H1 (cell line): ENCODE measurements around the gene ANK2. TPM values are rescaled to one million over a fixed set of nuclear protein-coding genes. Genes with fewer than 3 reads are reported as not detected.
A peak's percentile ranks its signal among the peaks of the same experiment; 100 is the strongest.

Source experiments
- BRCA1 ChIP-seq: IDR thresholded peaks from 2 replicates; pipeline ENCODE4 v1.6.1; 2012; ENCODE audit warnings: low read depth, low read length, improper control_type of control experiment
- CBX8 ChIP-seq: fragments of 300-800, 300-1000 bp; sonication (generic); IDR thresholded peaks from 2 replicates; pipeline ENCODE4 v1.7.1; 2016; ENCODE audit warnings: low read depth, low read length, borderline replicate concordance
- CTBP2 ChIP-seq: IDR thresholded peaks from 2 replicates; pipeline ENCODE4 v1.7.0; 2011; ENCODE audit warnings: borderline replicate concordance, mild to moderate bottlenecking, moderate library complexity, mixed read lengths, low read length; ENCODE audit not compliant: insufficient read depth, insufficient read length
- EP300 ChIP-seq, 2 experiments: IDR thresholded peaks; 1 replicate in 1 of 2; 2 replicates in 1 of 2; pipeline ENCODE4 v1.6.1; 2011 to 2012; ENCODE audit warnings: low read depth in 2 of 2, low read length in 2 of 2, mild to moderate bottlenecking in 2 of 2, borderline replicate concordance in 1 of 2, inconsistent platforms in 1 of 2, moderate library complexity in 1 of 2
- FOSL1 ChIP-seq: IDR thresholded peaks from 2 replicates; pipeline ENCODE4 v1.6.1; 2011; ENCODE audit warnings: mild to moderate bottlenecking, low read depth, low read length, moderate library complexity; ENCODE audit not compliant: insufficient read depth
- HDAC2 ChIP-seq, 2 experiments: fragments of 300-600 bp in 1 of 2; sonication (generic) in 1 of 2; IDR thresholded peaks; 2 replicates each; pipeline ENCODE4 v1.6.1; 2011 to 2012; ENCODE audit warnings: low read depth in 2 of 2, low read length in 2 of 2, mild to moderate bottlenecking in 2 of 2, moderate library complexity in 2 of 2, borderline replicate concordance in 1 of 2, inconsistent platforms in 1 of 2
- KDM4A ChIP-seq: IDR thresholded peaks from one replicate; pipeline ENCODE4 v1.7.1; 2012; ENCODE audit warnings: low read depth, mild to moderate bottlenecking, moderate library complexity, low read length, inconsistent platforms; ENCODE audit not compliant: severe bottlenecking
- MAFK ChIP-seq: IDR thresholded peaks from 2 replicates; pipeline ENCODE4 v1.6.1; 2012; ENCODE audit warnings: low read depth, mild to moderate bottlenecking, improper control_type of control experiment, low read length
- NRF1 ChIP-seq: IDR thresholded peaks from 2 replicates; pipeline ENCODE4 v1.6.1; 2011; ENCODE audit warnings: mild to moderate bottlenecking, low read depth, low read length, improper control_type of control experiment
- PHF8 ChIP-seq: fragments of 200-600 bp; sonication (generic); conservative IDR thresholded peaks from 2 replicates; pipeline ENCODE4 v1.7.1; 2012; ENCODE audit warnings: low read depth, mild to moderate bottlenecking, inconsistent platforms, low read length, moderate library complexity
- POLR2A ChIP-seq, 2 experiments: IDR thresholded peaks; 1 replicate in 1 of 2; 2 replicates in 1 of 2; pipeline ENCODE4 v1.6.1; 2011; ENCODE audit warnings: low read depth in 2 of 2, low read length in 2 of 2, mild to moderate bottlenecking in 2 of 2; ENCODE audit errors: control extremely low read depth in 1 of 2
- POLR2AphosphoS5 ChIP-seq: IDR thresholded peaks from 2 replicates; pipeline ENCODE4 v1.6.1; 2011; ENCODE audit warnings: low read depth, low read length
- RAD21 ChIP-seq, 2 experiments: IDR thresholded peaks in 1 of 2; conservative IDR thresholded peaks in 1 of 2; 2 replicates each; pipeline ENCODE4 v1.6.1; 2011; ENCODE audit warnings: low read depth in 2 of 2, low read length in 2 of 2, improper control_type of control experiment in 1 of 2, inconsistent platforms in 1 of 2, mild to moderate bottlenecking in 1 of 2, moderate library complexity in 1 of 2
- RBBP5 ChIP-seq: IDR thresholded peaks from 2 replicates; pipeline ENCODE4 v1.7.1; 2012; ENCODE audit warnings: low read depth, mild to moderate bottlenecking, inconsistent platforms, low read length, moderate library complexity, borderline replicate concordance
- RNF2 ChIP-seq: fragments of 200-900, 300-1000 bp; sonication (generic); IDR thresholded peaks from 2 replicates; pipeline ENCODE4 v1.7.1; 2016; ENCODE audit warnings: borderline replicate concordance, low read depth, mild to moderate bottlenecking, antibody characterized with exemption, low read length; ENCODE audit not compliant: poor library complexity, severe bottlenecking; ENCODE audit errors: missing control alignments
- SIN3A ChIP-seq, 2 experiments: IDR thresholded peaks in 1 of 2; conservative IDR thresholded peaks in 1 of 2; 2 replicates each; pipeline ENCODE4 v1.6.1; 2011 to 2012; ENCODE audit warnings: low read length in 2 of 2, improper control_type of control experiment in 1 of 2, low read depth in 1 of 2, mild to moderate bottlenecking in 1 of 2
- TAF7 ChIP-seq: optimal IDR thresholded peaks from 2 replicates; pipeline ENCODE3; 2011; ENCODE audit warnings: low read depth, mild to moderate bottlenecking, inconsistent platforms, low read length, moderate library complexity, borderline replicate concordance
- TBP ChIP-seq: IDR thresholded peaks from 2 replicates; pipeline ENCODE4 v1.6.1; 2011; ENCODE audit warnings: low read depth, low read length, improper control_type of control experiment
- polyA plus RNA-seq, 7 experiments: library from polyadenylated mRNA; depleted of rRNA in 3 of 7; stranded (reverse) in 5 of 7; unstranded in 2 of 7; fragments of >200 nt in 5 of 7; fragments of 200-250 nt in 2 of 7; gene quantifications; 1 replicate in 5 of 7; 2 replicates in 1 of 7; 4 replicates in 1 of 7; pipeline versions ENCODE4 v1.2.1 to v1.2.3, GENCODE V29; 2011 to 2013; ENCODE audit warnings: missing spikeins in 2 of 7, mixed read lengths in 2 of 7
- total RNA-seq: library from RNA; stranded (reverse); fragmentation: NEBNext Ultra II Directional; extraction: Animal tissue kit (Norgen Biotek cat#: 25700); gene quantifications from 2 replicates; pipeline ENCODE4 v1.2.1, GENCODE V29; 2021
- TF ChIP-seq, protein P1 (sequence below): IDR thresholded peaks from 2 replicates; pipeline ENCODE4 v1.6.1; 2012; ENCODE audit warnings: inconsistent platforms
- TF ChIP-seq, protein P2 (sequence below): IDR thresholded peaks from 2 replicates; pipeline ENCODE4 v1.6.1; 2012; ENCODE audit warnings: low read length, inconsistent platforms

The ANK2 gene
- total and polyA plus RNA-seq, 2 of the 8 experiments (the other 6 are each of a cell fraction or from before 2014, with no cell fraction given) = 14.2 to 35.1 TPM

DNA sequence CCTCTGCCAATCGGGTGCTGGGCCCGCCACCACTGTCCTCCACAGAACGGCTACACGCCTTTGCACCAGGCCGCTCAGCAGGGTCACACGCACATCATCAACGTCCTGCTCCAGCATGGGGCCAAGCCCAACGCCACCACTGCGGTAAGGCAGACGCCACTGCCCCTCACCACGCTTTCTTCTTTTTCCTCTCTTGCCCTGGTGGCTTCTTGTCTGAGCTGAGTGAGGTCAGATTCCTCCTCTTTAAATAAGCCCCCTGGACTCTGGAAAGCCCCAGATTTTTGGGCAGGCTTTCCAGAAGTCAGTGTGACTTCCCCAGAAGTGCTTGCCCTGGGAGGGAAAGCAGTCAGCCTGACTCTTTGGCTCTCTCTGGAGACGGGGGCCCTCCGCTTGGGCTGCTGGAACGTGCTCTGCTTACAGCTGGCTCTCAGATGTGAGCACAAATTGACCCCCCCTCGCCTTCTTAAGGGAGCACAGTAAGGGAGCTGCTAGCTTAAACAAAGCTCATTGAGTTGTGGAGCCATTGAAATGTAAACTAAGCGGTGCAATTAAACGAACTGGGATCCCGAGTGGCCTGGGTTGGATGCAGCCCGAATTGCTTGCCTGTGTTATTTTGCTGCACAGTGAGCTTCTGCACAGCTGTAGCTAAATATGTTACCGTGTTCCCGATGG, 243.1 kb downstream of the ANK2 start (continued):
- TF ChIP-seq POLR2AphosphoS5 (peak; percentile 76), TAF7 (no peak), RBBP5 (peak; percentile 90), NRF1 (no peak), HDAC2 (IDR thresholded peaks at IDR 0.05; ENCODE audit: borderline replicate concordance in 1 of 2, low read depth in 2 of 2, low read length in 2 of 2) (peak; percentile 21 to 65; a peak in 2 of 4 replicates), RAD21 (IDR thresholded peaks at IDR 0.05 in 1 of 2, conservative IDR thresholded peaks at IDR 0.05 in 1 of 2; ENCODE audit: low read depth in 2 of 2, low read length in 2 of 2) (no peak), KDM4A (peak; percentile 32), MAFK (no peak), PHF8 (no peak), CTBP2 (no peak), TBP (peak; percentile 53; the same call in 1 of the 2 replicates), BRCA1 (no peak), RNF2 (no peak), FOSL1 (no peak), SIN3A (conservative IDR thresholded peaks at IDR 0.05 in 1 of 2, IDR thresholded peaks at IDR 0.05 in 1 of 2; ENCODE audit: low read depth in 1 of 2, low read length in 2 of 2) (peak in 1 of 2 experiments; percentile 74; a peak in 1 of 4 replicates), CBX8 (no peak), EP300 (IDR thresholded peaks at IDR 0.05; ENCODE audit: borderline replicate concordance in 1 of 2, low read depth in 2 of 2, low read length in 2 of 2) (peak in 1 of 2 experiments; percentile 2; a peak in 1 of 3 replicates), POLR2A (IDR thresholded peaks at IDR 0.05; ENCODE audit: control extremely low read depth in 1 of 2, low read depth in 2 of 2, low read length in 2 of 2) (peak; percentile 30 to 57; a peak in 2 of 3 replicates)
- TF ChIP-seq, protein P1, sequence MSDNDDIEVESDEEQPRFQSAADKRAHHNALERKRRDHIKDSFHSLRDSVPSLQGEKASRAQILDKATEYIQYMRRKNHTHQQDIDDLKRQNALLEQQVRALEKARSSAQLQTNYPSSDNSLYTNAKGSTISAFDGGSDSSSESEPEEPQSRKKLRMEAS = peak; percentile 62
- TF ChIP-seq, protein P2, sequence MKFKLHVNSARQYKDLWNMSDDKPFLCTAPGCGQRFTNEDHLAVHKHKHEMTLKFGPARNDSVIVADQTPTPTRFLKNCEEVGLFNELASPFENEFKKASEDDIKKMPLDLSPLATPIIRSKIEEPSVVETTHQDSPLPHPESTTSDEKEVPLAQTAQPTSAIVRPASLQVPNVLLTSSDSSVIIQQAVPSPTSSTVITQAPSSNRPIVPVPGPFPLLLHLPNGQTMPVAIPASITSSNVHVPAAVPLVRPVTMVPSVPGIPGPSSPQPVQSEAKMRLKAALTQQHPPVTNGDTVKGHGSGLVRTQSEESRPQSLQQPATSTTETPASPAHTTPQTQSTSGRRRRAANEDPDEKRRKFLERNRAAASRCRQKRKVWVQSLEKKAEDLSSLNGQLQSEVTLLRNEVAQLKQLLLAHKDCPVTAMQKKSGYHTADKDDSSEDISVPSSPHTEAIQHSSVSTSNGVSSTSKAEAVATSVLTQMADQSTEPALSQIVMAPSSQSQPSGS = no peak; the same call in 1 of the 2 replicates
